Ovary (tissue), 9 donors: ENCODE results near the gene CHCHD3. TPM values are rescaled to one million over a fixed set of nuclear protein-coding genes. Genes with fewer than 3 reads are reported as not detected.

ENCODE experiments used
- DNase-seq, 5 donors: peaks; one replicate each; pipeline ENCODE4 v3.0.0-alpha.2; 2019 to 2020
- H3K27ac ChIP-seq, 2 donors: fragments of 200-600 bp; one replicate each; pipeline versions ENCODE4 v1.5.1 to v1.8.0; 2019 to 2022
- H3K27me3 ChIP-seq: fragments of 200-600 bp; one replicate; pipeline ENCODE4 v1.8.0; 2022
- H3K36me3 ChIP-seq: fragments of 200-600 bp; sonication (generic); one replicate; pipeline ENCODE4 v1.5.1; 2019
- H3K4me1 ChIP-seq: one replicate; pipeline ENCODE4 v1.8.1; 2013; ENCODE audit warnings: mild to moderate bottlenecking, moderate library complexity; ENCODE audit not compliant: insufficient read depth
- H3K4me3 ChIP-seq: fragments of 200-600 bp; sonication (generic); one replicate; pipeline ENCODE4 v1.5.1; 2017
- H3K9me3 ChIP-seq, 2 donors: fragments of 200-600 bp in 1 of 2; sonication (generic) in 1 of 2; one replicate each; pipeline versions ENCODE4 v1.5.1 to v1.8.1; 2013 to 2019; ENCODE audit warnings: mild to moderate bottlenecking in 1 of 2, moderate library complexity in 1 of 2
- CTCF ChIP-seq, 3 donors: fragments of 450-650 bp in 2 of 3; fragments of 200-600 bp in 1 of 3; IDR thresholded peaks; one replicate each; pipeline versions ENCODE4 v1.5.1 to v1.8.0; 2016 to 2022; ENCODE audit warnings: antibody characterized with exemption in 3 of 3, mild to moderate bottlenecking in 1 of 3
- EP300 ChIP-seq: sonication (generic); formaldehyde crosslinking; IDR thresholded peaks from one replicate; pipeline ENCODE4 v1.6.1; 2017; ENCODE audit warnings: antibody characterized with exemption
- POLR2A ChIP-seq: fragments of 450-650 bp; IDR thresholded peaks from one replicate; pipeline ENCODE4 v1.6.1; 2017; ENCODE audit warnings: antibody characterized with exemption, mild to moderate bottlenecking, moderate library complexity
- WGBS, 3 donors: extraction: QIAGEN DNeasy Blood & Tissue Kit in 1 of 3; methylation state at CpG; one replicate each; pipeline versions ENCODE4 v1.1.5 to v1.1.7; 2013 to 2017; 5-methylcytosine and 5-hydroxymethylcytosine counted together
- intact Hi-C, 4 donors: fragments of 100-400 bp; cut with DNase I; formaldehyde crosslinking; loops; one replicate each; pipeline versions ENCODE4 v1.11.0 to v1.15.1; 2022 to 2023
- polyA plus RNA-seq, 2 donors: library from polyadenylated mRNA; stranded (reverse); fragments of 200-250 nt in 1 of 2; fragments of 350-450 nt in 1 of 2; fragmentation: Illumina TruSeq in 1 of 2; extraction: RNeasy Lipid Tissue Mini Kit (QIAGEN cat#74804) in 1 of 2; gene quantifications; one replicate each; pipeline ENCODE4 v1.2.3, GENCODE V29; 2013 to 2014
- total RNA-seq, 7 donors: library from RNA; depleted of rRNA in 2 of 7; stranded (reverse); fragments of >200 nt in 2 of 7; fragmentation: NEBNext Ultra II Directional in 3 of 7; extraction: Animal tissue kit (Norgen Biotek cat#: 25700) in 3 of 7; gene quantifications; one replicate each; pipeline versions ENCODE4 v1.1.0 to v1.2.4, GENCODE V29; 2016 to 2023
- donor health status: DM: no; HTN: no; CAD: no; lungs with moderate emphysema.
- donor health status: DM: no; HTN: no; CAD: no.
- donor health status: Bipolar disorder and iron deficiency.
- donor health status: DM: yes; HTN: yes; CAD: no.
- donor health status: DM: no; HTN: no; CAD: no.
- donor health status: DM: yes; HTN: yes; CAD: no.

CHCHD3 gene
- total and polyA plus RNA-seq, 9 donors: 31.4 to 59.1 (median 36.7) TPM

- TF ChIP-seq EP300: no peak
- TF ChIP-seq POLR2A: no peak
- TF ChIP-seq CTCF (IDR thresholded peaks at IDR 0.05): no peak
- Histone ChIP-seq H3K36me3 (no peaks in the 10 kb centered on the region), H3K27me3 (no peaks in the 10 kb centered on the region), H3K4me1 (no peaks in the 10 kb centered on the region), H3K9me3 (no peaks in the 10 kb centered on the region), H3K4me3 (no peak overlapping the region), H3K27ac (no peak overlapping the region)
- DNase-seq: no peak
- intact Hi-C loops: no loop called here
Measured at GRCh38 chr7:133109816-133110215, 27.9 kb upstream of the CHCHD3 start.

GRCh38 chr7:133108023-133108422, 26.1 kb upstream of the CHCHD3 start:
- no peak for DNase-seq
- no peaks in the 10 kb centered on the region for H3K27me3 ChIP-seq
- no peaks in the 10 kb centered on the region for H3K4me1 ChIP-seq
- H3K9me3 ChIP-seq: no peaks in the 10 kb centered on the region
- intact Hi-C loops: no loop called here
- TF ChIP-seq POLR2A: no peak
- no peak for TF ChIP-seq EP300
- TF ChIP-seq CTCF (IDR thresholded peaks at IDR 0.05): no peak
- WGBS, 3 donors: 21 to 29% (median 26%) methylated on average over 1 of the region's 1 CpG
- H3K36me3 ChIP-seq: no peaks in the 10 kb centered on the region
- H3K4me3 ChIP-seq: no peak overlapping the region
- no peak overlapping the region for H3K27ac ChIP-seq

GRCh38 chr7:133102276-133103060, 20.6 kb upstream of the CHCHD3 start:
- no peak overlapping the region for H3K4me3 ChIP-seq
- intact Hi-C loops: no loop called here
- no peak overlapping the region for H3K27ac ChIP-seq
- no peaks in the 10 kb centered on the region for H3K27me3 ChIP-seq
- WGBS, 3 donors: 73 to 80% (median 78%) methylated on average over 6 of the region's 6 CpGs
- no peaks in the 10 kb centered on the region for H3K9me3 ChIP-seq
- H3K36me3 ChIP-seq: no peaks in the 10 kb centered on the region
- no peak for DNase-seq
- TF ChIP-seq EP300 (no peak), CTCF (IDR thresholded peaks at IDR 0.05) (no peak), POLR2A (no peak)
- H3K4me1 ChIP-seq: no peaks in the 10 kb centered on the region

- WGBS, 3 donors: 60 to 70% (median 68%) methylated on average over 3 of the region's 3 CpGs
- TF ChIP-seq EP300: no peak
- no peak for TF ChIP-seq POLR2A
- no peak for TF ChIP-seq CTCF (IDR thresholded peaks at IDR 0.05)
Measured at GRCh38 chr7:133099633-133100286, 17.9 kb upstream of the CHCHD3 start.

More at GRCh38 chr7:133099633-133100286, 17.9 kb upstream of the CHCHD3 start:
- no peaks in the 10 kb centered on the region for H3K27me3 ChIP-seq
- no peak overlapping the region for H3K27ac ChIP-seq
- no peak overlapping the region for H3K4me3 ChIP-seq
- H3K36me3 ChIP-seq: no peaks in the 10 kb centered on the region
- no peaks in the 10 kb centered on the region for H3K9me3 ChIP-seq
- no peak for DNase-seq
- H3K4me1 ChIP-seq: no peaks in the 10 kb centered on the region
- intact Hi-C loops: no loop called here
